GM12872 (cell line): ENCODE results near the gene ARHGEF11.

ENCODE experiments used
- CTCF ChIP-seq: IDR thresholded peaks from 3 replicates; pipeline ENCODE4 v1.5.1; 2011; ENCODE audit warnings: low read depth, mild to moderate bottlenecking, low read length, moderate library complexity; ENCODE audit not compliant: insufficient read depth

The ARHGEF11 gene

GRCh38 chr1:157090196-157090647 lies 44.7 kb upstream of the ARHGEF11 start:
- TF ChIP-seq CTCF = peak; percentile 94

GRCh38 chr1:157089789-157090188 lies 44.2 kb upstream of the ARHGEF11 start:
- no peak for TF ChIP-seq CTCF

DNA sequence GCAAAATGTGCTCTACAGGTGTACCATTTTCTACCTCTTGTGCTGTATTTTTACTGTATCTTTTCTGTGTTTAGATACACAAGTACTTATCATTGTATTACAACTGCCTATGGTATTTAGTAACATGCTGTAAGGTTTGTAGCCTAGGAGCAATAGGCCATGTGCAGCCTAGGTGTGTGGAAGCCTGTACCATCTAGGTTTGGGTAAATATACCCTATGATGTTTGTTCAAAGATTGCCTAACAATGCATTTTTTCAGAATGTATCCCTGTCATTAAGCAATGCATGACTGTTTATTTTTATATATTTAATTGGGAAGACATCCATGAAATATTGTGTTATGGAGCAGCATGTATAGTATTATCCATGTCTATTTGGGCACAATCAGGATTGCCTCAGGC lies 43.1 kb upstream of the ARHGEF11 start:
- TF ChIP-seq CTCF = no peak

GRCh38 chr1:157087030-157087429 lies 41.5 kb upstream of the ARHGEF11 start:
- TF ChIP-seq CTCF = no peak

DNA sequence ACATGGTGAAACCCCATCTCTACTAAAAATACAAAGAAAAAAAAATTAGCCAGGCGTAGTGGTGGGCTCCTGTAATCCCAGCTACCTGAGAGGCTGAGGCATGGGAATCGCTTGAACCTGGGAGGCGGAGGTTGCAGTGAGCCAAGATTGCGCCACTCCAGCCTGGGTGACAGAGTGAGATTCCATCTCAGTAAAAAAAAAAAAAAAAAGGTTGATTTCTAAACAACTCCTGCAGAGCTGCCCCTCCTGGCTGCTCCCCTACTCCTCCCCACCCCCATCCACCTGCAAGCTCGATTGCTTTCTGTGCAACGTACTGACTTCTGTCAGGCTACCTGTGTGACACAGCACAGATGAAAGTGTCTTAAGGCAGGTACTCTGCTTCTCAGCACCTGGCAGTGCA lies 40.8 kb upstream of the ARHGEF11 start:
- no peak for TF ChIP-seq CTCF

DNA sequence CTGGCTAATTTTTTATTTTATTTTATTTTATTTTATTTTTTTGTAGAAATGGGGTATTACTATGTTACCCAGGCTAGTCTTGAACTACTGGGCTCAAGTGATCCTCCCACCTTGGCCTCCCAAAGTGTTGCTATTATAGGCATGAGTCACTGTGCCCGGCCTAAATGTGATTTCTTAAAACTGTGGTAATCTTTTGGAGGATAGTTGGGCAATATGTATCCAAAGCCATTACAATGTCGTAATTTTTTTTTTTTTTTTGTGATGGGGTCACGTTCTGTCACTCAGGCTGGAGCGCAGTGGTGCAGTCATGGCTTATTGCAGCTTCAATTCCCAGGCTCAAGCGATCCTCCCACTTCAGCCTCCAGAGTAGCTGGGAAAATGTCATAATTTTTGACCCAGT lies 39.9 kb upstream of the ARHGEF11 start:
- no peak for TF ChIP-seq CTCF

- no peak for TF ChIP-seq CTCF
These were observed 39.2 kb upstream of the ARHGEF11 start for GRCh38 chr1:157084720-157085119.

- TF ChIP-seq CTCF = no peak
These were observed 36.2 kb upstream of the ARHGEF11 start for GRCh38 chr1:157081707-157082106.
